ENCODE data around the gene PDCD4.

Gene PDCD4

DNA sequence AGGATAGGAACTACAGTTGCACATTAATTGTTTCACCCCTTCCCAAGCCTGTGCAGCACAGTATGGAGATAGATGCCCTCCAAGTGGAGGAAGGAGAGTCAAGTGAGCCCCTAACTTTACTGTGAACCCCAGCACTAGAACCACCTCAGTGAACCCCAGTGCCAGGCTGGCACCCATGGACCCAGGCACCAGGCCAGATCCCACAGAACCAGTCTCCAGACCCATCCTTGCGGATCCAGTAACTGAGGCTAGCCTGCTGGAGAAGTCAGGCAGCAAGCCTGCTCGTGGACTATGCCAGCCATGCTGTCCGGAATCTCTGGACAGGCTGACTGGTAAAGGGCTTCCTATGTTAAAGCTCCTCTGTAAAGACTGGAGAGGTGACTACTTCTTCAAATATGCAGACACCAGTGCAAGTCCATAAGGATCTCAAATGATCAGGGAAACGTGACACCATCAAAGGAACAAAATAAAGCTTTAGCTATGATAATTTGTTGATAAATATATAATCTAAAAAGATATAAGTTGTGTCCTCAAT is 75.4 kb downstream of the PDCD4 start:
- no peak for DNase-seq (ENCODE audit: low read depth)
- TF ChIP-seq, protein P1, sequence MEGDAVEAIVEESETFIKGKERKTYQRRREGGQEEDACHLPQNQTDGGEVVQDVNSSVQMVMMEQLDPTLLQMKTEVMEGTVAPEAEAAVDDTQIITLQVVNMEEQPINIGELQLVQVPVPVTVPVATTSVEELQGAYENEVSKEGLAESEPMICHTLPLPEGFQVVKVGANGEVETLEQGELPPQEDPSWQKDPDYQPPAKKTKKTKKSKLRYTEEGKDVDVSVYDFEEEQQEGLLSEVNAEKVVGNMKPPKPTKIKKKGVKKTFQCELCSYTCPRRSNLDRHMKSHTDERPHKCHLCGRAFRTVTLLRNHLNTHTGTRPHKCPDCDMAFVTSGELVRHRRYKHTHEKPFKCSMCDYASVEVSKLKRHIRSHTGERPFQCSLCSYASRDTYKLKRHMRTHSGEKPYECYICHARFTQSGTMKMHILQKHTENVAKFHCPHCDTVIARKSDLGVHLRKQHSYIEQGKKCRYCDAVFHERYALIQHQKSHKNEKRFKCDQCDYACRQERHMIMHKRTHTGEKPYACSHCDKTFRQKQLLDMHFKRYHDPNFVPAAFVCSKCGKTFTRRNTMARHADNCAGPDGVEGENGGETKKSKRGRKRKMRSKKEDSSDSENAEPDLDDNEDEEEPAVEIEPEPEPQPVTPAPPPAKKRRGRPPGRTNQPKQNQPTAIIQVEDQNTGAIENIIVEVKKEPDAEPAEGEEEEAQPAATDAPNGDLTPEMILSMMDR (IDR thresholded peaks at IDR 0.05; ENCODE audit: control insufficient read depth, extremely low read depth, insufficient read depth) = no peak
- H3K4me3 ChIP-seq (ENCODE audit: low read depth, low read length) = no peak overlapping the region
